Chondrocyte (in vitro differentiated cells): ENCODE measurements around the gene CACNB4. TPM values are rescaled to one million over a fixed set of nuclear protein-coding genes. Genes with fewer than 3 reads are reported as not detected.
A peak's percentile ranks its signal among the peaks of the same experiment; 100 is the strongest.
"Not testable (repeated sequence)": the region's sequence is repeated elsewhere in the genome, so short reads cannot be mapped to it uniquely, and the experiment has no call there.

Source experiments
- DNase-seq: peaks from one replicate; pipeline ENCODE4 v3.0.0; 2021; ENCODE audit warnings: mixed read lengths, low spot score
- H3K27ac Mint-ChIP-seq: one replicate; pipeline ENCODE4 v1.8.0; 2021; ENCODE audit warnings: mild to moderate bottlenecking, moderate library complexity, mixed read lengths; ENCODE audit not compliant: unreplicated experiment
- H3K27me3 Mint-ChIP-seq: 2 replicates; pipeline ENCODE4 v1.8.0; 2021; ENCODE audit warnings: low read depth, mixed read lengths
- H3K36me3 Mint-ChIP-seq: 2 replicates; pipeline ENCODE4 v1.8.0; 2021; ENCODE audit warnings: low read depth, mixed read lengths
- H3K4me1 Mint-ChIP-seq: 2 replicates; pipeline ENCODE4 v1.8.0; 2021; ENCODE audit warnings: low read depth, mild to moderate bottlenecking, mixed read lengths
- H3K4me3 Mint-ChIP-seq: one replicate; pipeline ENCODE4 v1.8.0; 2021; ENCODE audit warnings: mild to moderate bottlenecking, moderate library complexity, mixed read lengths; ENCODE audit not compliant: unreplicated experiment
- H3K9me3 Mint-ChIP-seq: 2 replicates; pipeline ENCODE4 v1.8.0; 2021; ENCODE audit warnings: low read depth, mixed read lengths
- total RNA-seq: library from RNA; stranded (reverse); gene quantifications from 3 replicates; pipeline ENCODE4 v1.2.1, GENCODE V29; 2021
- TF ChIP-seq, protein P1 (sequence below): fragments of 200-600 bp; sonication (generic); IDR thresholded peaks from 2 replicates; pipeline ENCODE4 v1.5.0; 2021; ENCODE audit warnings: antibody characterized with exemption, mild to moderate bottlenecking, moderate library complexity

The CACNB4 gene
- total RNA-seq, 1 donor from 2014 or later = 2.1 TPM

DNA sequence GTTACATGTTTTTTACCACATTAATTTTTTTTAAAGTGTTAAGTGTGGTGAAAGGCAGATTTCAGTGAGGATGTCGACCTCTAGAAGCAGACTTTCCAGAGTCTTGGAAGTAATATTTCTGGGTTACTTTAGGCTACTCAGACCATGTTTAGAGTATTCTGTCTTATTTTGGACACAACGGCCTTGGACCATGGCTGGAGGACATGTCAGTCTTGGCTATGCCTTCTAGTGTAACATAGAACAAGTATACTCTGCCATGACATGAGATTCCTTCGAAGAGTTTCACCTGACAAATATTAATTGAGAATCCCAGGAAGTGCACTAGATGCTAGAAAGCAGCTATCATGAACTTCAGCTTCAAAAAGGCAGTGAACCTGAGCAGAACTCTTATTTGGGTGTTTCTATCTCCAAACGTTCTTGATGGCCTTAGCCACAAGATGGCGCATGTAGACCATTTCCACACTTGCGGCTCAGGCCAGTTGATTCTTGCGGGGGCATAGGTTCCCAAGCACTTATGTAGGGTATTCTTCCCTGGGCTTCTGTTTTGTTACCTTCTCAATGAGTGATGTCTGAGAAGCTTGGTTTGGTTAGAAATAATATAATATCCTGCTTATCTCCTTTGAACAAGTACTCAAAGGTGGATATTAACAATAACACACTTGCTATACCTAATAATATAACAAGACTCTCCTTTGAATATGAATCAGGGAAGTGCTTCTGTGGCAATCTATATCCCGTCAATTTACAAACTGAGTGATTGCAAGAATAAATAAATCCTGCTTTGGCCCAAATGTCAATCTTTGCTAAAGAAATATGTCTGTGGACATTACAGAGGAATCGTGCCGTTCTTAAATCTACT is 62.0 kb downstream of the CACNB4 start:
- no peaks in the 10 kb centered on the region for H3K9me3 Mint-ChIP-seq
- no peak for DNase-seq
- H3K4me1 Mint-ChIP-seq = no peaks in the 10 kb centered on the region
- no peaks in the 10 kb centered on the region for H3K36me3 Mint-ChIP-seq
- TF ChIP-seq, protein P1, sequence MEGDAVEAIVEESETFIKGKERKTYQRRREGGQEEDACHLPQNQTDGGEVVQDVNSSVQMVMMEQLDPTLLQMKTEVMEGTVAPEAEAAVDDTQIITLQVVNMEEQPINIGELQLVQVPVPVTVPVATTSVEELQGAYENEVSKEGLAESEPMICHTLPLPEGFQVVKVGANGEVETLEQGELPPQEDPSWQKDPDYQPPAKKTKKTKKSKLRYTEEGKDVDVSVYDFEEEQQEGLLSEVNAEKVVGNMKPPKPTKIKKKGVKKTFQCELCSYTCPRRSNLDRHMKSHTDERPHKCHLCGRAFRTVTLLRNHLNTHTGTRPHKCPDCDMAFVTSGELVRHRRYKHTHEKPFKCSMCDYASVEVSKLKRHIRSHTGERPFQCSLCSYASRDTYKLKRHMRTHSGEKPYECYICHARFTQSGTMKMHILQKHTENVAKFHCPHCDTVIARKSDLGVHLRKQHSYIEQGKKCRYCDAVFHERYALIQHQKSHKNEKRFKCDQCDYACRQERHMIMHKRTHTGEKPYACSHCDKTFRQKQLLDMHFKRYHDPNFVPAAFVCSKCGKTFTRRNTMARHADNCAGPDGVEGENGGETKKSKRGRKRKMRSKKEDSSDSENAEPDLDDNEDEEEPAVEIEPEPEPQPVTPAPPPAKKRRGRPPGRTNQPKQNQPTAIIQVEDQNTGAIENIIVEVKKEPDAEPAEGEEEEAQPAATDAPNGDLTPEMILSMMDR = peak; percentile 95
- H3K4me3 Mint-ChIP-seq = no peak overlapping the region
- no peak overlapping the region for H3K27ac Mint-ChIP-seq
- H3K27me3 Mint-ChIP-seq = peaks cover 3% of the 10 kb centered on the region

DNA sequence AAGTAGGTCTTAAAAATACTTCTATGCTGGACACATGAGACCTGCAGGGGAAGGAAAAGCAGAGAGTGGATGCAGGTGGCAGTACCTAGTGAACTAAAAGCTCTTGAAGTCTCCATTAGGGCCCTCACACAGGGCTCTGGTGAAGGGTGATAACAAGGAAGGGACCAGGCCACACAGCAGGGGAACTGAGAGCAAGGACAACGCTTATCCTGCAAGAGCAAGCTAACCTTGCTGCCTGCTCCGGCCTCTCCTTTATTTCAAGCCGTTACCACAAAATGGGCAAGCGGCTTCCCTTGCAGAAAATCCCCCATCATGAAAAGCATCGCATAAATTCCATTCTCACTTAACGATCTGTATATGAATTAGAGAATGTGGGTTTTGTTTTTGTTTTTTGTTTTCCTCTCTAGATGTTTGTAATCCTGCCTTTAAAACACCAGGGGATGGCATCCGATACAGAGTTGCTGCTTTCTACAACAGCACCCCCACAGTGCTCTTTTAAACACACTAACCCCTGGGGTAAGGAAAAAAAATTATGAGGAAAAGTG is 64.5 kb downstream of the CACNB4 start:
- TF ChIP-seq, protein P1 = no peak
- Mint-ChIP-seq H3K27ac (no peak overlapping the region), H3K9me3 (no peaks in the 10 kb centered on the region), H3K36me3 (no peaks in the 10 kb centered on the region), H3K4me1 (no peaks in the 10 kb centered on the region), H3K27me3 (peaks cover 3% of the 10 kb centered on the region), H3K4me3 (no peak overlapping the region)
- no peak for DNase-seq

DNA sequence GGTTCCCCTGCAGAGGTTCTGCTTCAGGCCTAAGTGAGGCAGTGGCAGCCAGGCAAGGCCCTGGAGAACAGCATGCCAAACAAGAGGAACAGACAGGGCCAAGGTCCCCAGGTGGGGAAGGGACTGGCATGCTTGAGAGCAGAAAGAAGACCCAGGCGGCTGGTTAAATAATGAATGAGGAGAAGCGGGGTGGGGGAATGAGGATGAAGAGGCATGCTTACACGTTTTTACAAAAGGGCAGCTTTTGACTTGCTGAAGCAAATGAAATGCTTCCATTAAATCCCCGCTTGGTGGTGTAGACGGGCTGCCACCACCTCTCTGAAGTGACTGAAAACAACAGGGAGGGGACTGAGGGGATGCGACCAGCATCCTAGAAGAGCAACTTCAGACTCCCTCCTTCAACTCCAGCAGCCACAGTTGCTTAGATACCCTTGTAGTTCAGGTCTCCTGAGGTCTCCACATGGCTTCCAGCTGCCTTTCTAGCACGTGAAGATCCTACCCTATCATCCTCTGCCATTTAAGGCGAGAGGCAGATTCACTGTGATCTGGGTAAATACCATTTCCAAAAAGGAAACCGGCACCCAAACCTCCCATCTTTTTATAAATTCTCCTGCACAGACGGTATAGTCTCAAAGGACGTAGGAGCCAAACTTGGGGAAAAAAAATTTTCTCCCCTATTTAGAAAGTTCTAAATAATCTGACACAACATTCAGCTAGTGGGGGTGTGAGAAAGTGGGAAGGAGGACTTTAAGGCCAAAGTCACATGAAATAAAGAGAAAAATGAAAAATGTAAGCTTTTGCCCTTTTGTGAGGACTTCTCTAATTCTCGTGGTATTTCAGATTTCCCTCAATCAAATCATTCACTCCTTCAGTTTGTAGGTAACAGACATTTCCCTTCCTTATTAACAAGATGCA is 65.6 kb downstream of the CACNB4 start:
- Mint-ChIP-seq H3K27me3 (peaks cover 3% of the 10 kb centered on the region), H3K4me3 (no peak overlapping the region), H3K27ac (no peak overlapping the region), H3K9me3 (no peaks in the 10 kb centered on the region), H3K4me1 (peaks cover 7% of the 10 kb centered on the region), H3K36me3 (no peaks in the 10 kb centered on the region)
- no peak for DNase-seq
- TF ChIP-seq, protein P1 = no peak

DNA sequence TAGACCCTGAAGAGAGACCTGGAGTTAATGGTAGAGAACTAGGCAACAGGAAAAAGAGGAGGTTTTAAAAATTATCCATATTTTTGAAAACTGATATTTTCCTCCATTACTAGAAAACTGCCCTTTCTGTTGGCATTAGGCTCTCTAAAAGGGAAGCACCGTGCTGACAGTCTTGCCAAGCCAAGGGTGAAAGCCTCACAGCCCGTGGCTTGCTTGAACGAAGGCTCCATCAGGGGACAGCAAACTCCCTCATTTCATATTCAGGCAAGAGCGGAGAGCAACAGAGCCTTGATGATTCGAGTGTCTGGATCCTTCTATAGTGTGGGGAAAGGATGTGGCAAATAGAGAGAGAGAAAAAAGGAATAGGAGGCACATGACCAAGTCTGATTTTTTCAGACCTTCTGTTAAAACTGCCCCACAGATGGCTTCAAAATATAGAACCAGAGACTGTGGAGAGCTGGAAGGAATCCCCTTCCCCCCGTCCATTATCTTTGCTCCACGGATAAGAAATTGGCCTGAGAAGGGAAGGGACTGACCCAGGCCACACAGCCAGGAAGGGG is 67.0 kb downstream of the CACNB4 start:
- H3K27me3 Mint-ChIP-seq = peaks cover 3% of the 10 kb centered on the region
- no peaks in the 10 kb centered on the region for H3K9me3 Mint-ChIP-seq
- no peak overlapping the region for H3K4me3 Mint-ChIP-seq
- no peak overlapping the region for H3K27ac Mint-ChIP-seq
- H3K4me1 Mint-ChIP-seq = peaks cover 7% of the 10 kb centered on the region
- TF ChIP-seq, protein P1 = no peak
- no peaks in the 10 kb centered on the region for H3K36me3 Mint-ChIP-seq
- no peak for DNase-seq

DNA sequence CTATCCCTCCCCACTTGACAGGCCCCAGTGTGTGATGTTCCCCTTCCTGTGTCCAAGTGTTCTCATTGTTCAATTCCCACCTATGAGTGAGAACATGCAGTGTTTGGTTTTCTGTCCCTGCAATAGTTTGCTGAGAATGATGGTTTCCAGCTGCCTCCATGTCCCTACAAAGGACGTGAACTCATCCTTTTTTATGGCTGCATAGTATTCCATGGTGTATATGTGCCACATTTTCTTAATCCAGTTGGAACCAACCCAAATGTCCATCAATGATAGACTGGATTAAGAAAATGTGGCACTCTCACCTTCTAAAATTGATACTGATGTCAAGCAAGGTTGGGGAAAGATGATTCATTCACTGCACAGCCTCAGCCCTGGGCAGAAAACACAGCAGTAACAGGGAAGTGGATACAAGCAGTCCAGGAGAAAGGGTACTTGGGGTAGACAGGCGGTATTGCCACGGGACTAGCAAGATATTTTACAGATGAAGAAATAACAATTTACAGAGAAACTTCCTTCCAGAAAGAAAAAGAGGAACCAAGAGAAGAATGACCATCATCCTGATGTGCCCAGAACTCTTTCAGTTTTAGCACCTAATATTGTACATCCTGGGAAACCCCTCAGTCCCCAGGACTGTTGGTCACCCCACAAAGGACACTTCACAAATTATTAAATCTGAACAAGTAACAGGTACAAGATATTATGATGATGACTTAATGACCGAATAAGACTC is 68.1 kb downstream of the CACNB4 start:
- H3K36me3 Mint-ChIP-seq, H3K4me3 Mint-ChIP-seq, H3K9me3 Mint-ChIP-seq, DNase-seq, H3K27ac Mint-ChIP-seq, H3K27me3 Mint-ChIP-seq: not testable (repeated sequence)
- H3K4me1 Mint-ChIP-seq = peaks cover 12% of the 10 kb centered on the region
